HEK293 (cell line): ENCODE results near the gene SH3PXD2B.

Source experiments
- CTCF ChIA-PET: fragments of 350-600 bp; formaldehyde crosslinking; extraction: SDS; loops from one replicate; lab custom pipeline; 2021; ENCODE audit warnings: antibody characterized with exemption; lab: Yijun Ruan, JAX
- POLR2A ChIA-PET: fragments of 300-600 bp; formaldehyde crosslinking; extraction: SDS; loops from one replicate; lab custom pipeline; 2020; ENCODE audit warnings: antibody characterized with exemption, inconsistent platforms; lab: Yijun Ruan, JAX
- H3K27ac ChIP-seq: fragments of 200-500 bp; sonication (Bioruptor generic); 2 replicates; pipeline ENCODE4 v1.5.1; 2014; ENCODE audit warnings: low read depth, low read length, control low read depth, inconsistent platforms; ENCODE audit errors: extremely low read depth
- H3K36me3 ChIP-seq, 2 experiments: fragments of 200-500 bp in 1 of 2; sonication (Bioruptor generic) in 1 of 2; 1 replicate in 1 of 2; 2 replicates in 1 of 2; pipeline ENCODE4 v1.5.1; 2014 to 2017; ENCODE audit warnings: inconsistent platforms in 2 of 2, low read length in 2 of 2; ENCODE audit not compliant: control insufficient read depth in 2 of 2, insufficient read depth in 1 of 2
- H3K4me1 ChIP-seq: fragments of 200-500 bp; sonication (Bioruptor generic); 2 replicates; pipeline ENCODE4 v1.5.1; 2014; ENCODE audit warnings: mild to moderate bottlenecking, low read length, inconsistent platforms; ENCODE audit not compliant: control insufficient read depth, insufficient read depth
- H3K4me3 ChIP-seq: 2 replicates; pipeline ENCODE4 v1.5.1; 2011; ENCODE audit warnings: low read depth, mild to moderate bottlenecking, control low read depth, low read length, moderate library complexity
- H3K9me3 ChIP-seq: fragments of 200-500 bp; sonication (Bioruptor generic); 2 replicates; pipeline ENCODE4 v1.5.1; 2014; ENCODE audit warnings: low read depth, low read length, inconsistent platforms; ENCODE audit not compliant: control insufficient read depth, insufficient read depth
- GLI2 ChIP-seq: fragments of 450-650 bp; formaldehyde crosslinking; IDR thresholded peaks from 2 replicates; pipeline ENCODE4; 2017; ENCODE audit warnings: missing biosample characterization, missing genetic modification characterization, low read depth, borderline replicate concordance
- HOXA7 ChIP-seq: sonication (generic); formaldehyde crosslinking; IDR thresholded peaks from 2 replicates; pipeline ENCODE4 v1.8.1; 2022; ENCODE audit warnings: missing genetic modification reagents, borderline replicate concordance
- MZF1 ChIP-seq: fragments of 450-650 bp; formaldehyde crosslinking; IDR thresholded peaks from 2 replicates; pipeline ENCODE4 v1.5.1; 2017; ENCODE audit warnings: missing biosample characterization, missing genetic modification characterization, borderline replicate concordance
- OVOL3 ChIP-seq: fragments of 450-650 bp; formaldehyde crosslinking; IDR thresholded peaks from 2 replicates; pipeline ENCODE4 v1.5.1; 2016; ENCODE audit warnings: missing biosample characterization, missing genetic modification characterization
- YY2 ChIP-seq: fragments of 450-650 bp; formaldehyde crosslinking; IDR thresholded peaks from 2 replicates; pipeline ENCODE4 v1.5.1; 2016; ENCODE audit warnings: missing biosample characterization, missing genetic modification characterization
- ZBTB11 ChIP-seq: fragments of 450-650 bp; formaldehyde crosslinking; conservative IDR thresholded peaks from 2 replicates; pipeline ENCODE4 v1.5.1; 2016; ENCODE audit warnings: low read depth, missing biosample characterization, missing genetic modification characterization
- ZIC2 ChIP-seq: fragments of 450-650 bp; formaldehyde crosslinking; IDR thresholded peaks from 2 replicates; pipeline ENCODE4 v1.5.1; 2016; ENCODE audit warnings: missing biosample characterization, missing genetic modification characterization
- ZNF202 ChIP-seq: fragments of 450-650 bp; formaldehyde crosslinking; IDR thresholded peaks from 2 replicates; pipeline ENCODE4 v1.5.1; 2016; ENCODE audit warnings: missing biosample characterization, missing genetic modification characterization, borderline replicate concordance
- ZNF211 ChIP-seq: fragments of 450-650 bp; formaldehyde crosslinking; IDR thresholded peaks from 2 replicates; pipeline ENCODE4 v1.5.1; 2016; ENCODE audit warnings: low read depth, missing biosample characterization, missing genetic modification characterization
- ZNF266 ChIP-seq: fragments of 450-650 bp; formaldehyde crosslinking; IDR thresholded peaks from 2 replicates; pipeline ENCODE4 v1.5.1; 2016; ENCODE audit warnings: missing biosample characterization, missing genetic modification characterization, low read depth
- ZNF354C ChIP-seq: fragments of 450-650 bp; formaldehyde crosslinking; IDR thresholded peaks from 2 replicates; pipeline ENCODE4 v1.5.1; 2016; ENCODE audit warnings: missing biosample characterization, missing genetic modification characterization, low read depth, borderline replicate concordance
- ZNF416 ChIP-seq: fragments of 450-650 bp; formaldehyde crosslinking; IDR thresholded peaks from 2 replicates; pipeline ENCODE4 v1.5.1; 2016; ENCODE audit warnings: missing biosample characterization, missing genetic modification characterization
- ZNF426 ChIP-seq: fragments of 450-650 bp; formaldehyde crosslinking; IDR thresholded peaks from 2 replicates; pipeline ENCODE4 v1.5.1; 2017; ENCODE audit warnings: missing biosample characterization, missing genetic modification characterization, mild to moderate bottlenecking, inconsistent platforms, moderate library complexity
- TF ChIP-seq, protein P1 (sequence below): fragments of 450-650 bp; formaldehyde crosslinking; IDR thresholded peaks from 2 replicates; pipeline ENCODE4 v1.5.1; 2016; ENCODE audit warnings: missing biosample characterization, missing genetic modification characterization
- TF ChIP-seq, protein P2 (sequence below): fragments of 450-650 bp; formaldehyde crosslinking; IDR thresholded peaks from 2 replicates; pipeline ENCODE4 v1.5.1; 2017; ENCODE audit warnings: missing biosample characterization, missing genetic modification characterization
- TF ChIP-seq, protein P3 (sequence below): fragments of 450-650 bp; formaldehyde crosslinking; IDR thresholded peaks from 2 replicates; pipeline ENCODE4 v1.5.1; 2016; ENCODE audit warnings: missing biosample characterization, missing genetic modification characterization, low read depth
- TF ChIP-seq, protein P4 (sequence below): fragments of 450-650 bp; formaldehyde crosslinking; IDR thresholded peaks from 2 replicates; pipeline ENCODE4 v1.5.1; 2017; ENCODE audit warnings: missing biosample characterization, mild to moderate bottlenecking, missing genetic modification characterization, moderate library complexity

The SH3PXD2B gene

GRCh38 chr5:172433071-172433470 is 21.3 kb downstream of the SH3PXD2B start (continued):
- no peak for TF ChIP-seq ZIC2 (tag by site-specific recombination)
- TF ChIP-seq, protein P1, sequence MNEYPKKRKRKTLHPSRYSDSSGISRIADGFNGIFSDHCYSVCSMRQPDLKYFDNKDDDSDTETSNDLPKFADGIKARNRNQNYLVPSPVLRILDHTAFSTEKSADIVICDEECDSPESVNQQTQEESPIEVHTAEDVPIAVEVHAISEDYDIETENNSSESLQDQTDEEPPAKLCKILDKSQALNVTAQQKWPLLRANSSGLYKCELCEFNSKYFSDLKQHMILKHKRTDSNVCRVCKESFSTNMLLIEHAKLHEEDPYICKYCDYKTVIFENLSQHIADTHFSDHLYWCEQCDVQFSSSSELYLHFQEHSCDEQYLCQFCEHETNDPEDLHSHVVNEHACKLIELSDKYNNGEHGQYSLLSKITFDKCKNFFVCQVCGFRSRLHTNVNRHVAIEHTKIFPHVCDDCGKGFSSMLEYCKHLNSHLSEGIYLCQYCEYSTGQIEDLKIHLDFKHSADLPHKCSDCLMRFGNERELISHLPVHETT (tag by site-specific recombination): no peak

DNA sequence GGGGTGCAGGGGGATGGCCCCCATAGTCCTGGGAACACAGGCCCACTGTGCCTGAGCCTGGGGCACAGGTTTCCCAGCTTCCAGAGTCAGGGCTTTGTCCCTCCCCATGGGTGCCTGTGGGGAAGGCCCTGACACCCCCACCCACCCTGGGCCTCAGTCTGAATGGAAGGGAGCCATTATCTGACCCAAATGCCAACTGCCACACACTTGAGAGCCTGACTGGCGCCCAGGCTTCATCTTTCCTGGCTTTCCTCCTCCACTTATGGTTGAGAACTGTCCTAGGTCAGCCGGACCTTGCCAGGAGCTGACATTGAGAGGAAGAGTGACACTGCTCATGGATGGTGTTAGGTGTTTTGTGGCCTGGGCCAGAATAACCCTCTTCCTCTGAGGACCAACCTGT is 24.0 kb downstream of the SH3PXD2B start:
- Histone ChIP-seq H3K4me3 (no peak overlapping the region), H3K36me3 (no peaks in the 10 kb centered on the region)
- POLR2A ChIA-PET: no interaction called here
- TF ChIP-seq, protein P2, sequence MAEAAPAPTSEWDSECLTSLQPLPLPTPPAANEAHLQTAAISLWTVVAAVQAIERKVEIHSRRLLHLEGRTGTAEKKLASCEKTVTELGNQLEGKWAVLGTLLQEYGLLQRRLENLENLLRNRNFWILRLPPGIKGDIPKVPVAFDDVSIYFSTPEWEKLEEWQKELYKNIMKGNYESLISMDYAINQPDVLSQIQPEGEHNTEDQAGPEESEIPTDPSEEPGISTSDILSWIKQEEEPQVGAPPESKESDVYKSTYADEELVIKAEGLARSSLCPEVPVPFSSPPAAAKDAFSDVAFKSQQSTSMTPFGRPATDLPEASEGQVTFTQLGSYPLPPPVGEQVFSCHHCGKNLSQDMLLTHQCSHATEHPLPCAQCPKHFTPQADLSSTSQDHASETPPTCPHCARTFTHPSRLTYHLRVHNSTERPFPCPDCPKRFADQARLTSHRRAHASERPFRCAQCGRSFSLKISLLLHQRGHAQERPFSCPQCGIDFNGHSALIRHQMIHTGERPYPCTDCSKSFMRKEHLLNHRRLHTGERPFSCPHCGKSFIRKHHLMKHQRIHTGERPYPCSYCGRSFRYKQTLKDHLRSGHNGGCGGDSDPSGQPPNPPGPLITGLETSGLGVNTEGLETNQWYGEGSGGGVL (tag by site-specific recombination): no peak
- no peak for TF ChIP-seq HOXA7 (CRISPR knock-in tag)
- no peak for TF ChIP-seq ZNF416 (tag by site-specific recombination)
- TF ChIP-seq ZNF211 (tag by site-specific recombination): no peak
- no peak for TF ChIP-seq MZF1 (tag by site-specific recombination)
- TF ChIP-seq ZBTB11 (tag by site-specific recombination): no peak
- TF ChIP-seq, all 188 proteins: peak for 0
- CTCF ChIA-PET: no interaction called here
- Histone ChIP-seq H3K9me3 (no peaks in the 10 kb centered on the region), H3K27ac (no peak overlapping the region), H3K4me1 (no peaks in the 10 kb centered on the region)

DNA sequence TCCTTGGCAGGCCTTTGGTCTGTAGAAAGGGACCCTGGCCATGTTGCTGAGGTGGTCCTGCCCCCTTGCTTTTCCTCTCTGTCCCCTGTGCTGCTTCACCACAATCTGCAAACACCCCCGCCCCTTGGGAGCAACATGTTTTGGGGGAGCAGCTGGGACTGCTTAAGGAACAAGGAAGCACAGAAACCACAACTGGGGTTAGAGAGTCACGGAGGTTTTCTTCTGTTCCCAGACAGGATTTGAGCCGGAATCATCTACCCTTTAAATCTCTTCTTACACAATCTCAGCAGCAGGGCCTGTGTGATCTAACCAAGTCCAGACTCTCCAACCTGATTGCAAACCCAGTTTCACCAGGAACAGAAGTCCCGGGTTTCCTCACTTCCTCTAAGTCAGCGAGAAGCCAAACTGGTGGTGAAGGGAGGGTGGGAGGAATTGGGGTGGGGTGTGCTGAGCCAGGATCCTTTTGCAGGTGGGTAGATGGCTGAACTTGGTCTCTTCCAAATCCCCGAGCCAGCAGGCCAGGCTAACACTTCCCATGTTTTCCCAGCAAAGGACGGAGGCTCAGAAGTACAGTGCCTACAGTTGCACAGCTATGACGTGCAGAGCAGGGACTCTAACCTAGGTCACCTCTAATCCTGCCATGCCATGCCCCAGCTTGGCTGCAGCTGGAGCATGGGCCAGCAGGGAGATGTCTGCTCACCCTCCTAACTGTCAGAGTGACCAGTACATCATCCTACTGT is 25.0 kb downstream of the SH3PXD2B start:
- ChIA-PET CTCF (interaction anchor here (1.0 kb wide), 2 partner anchors 9 to 22 kb away, joined by 3 read pairs; no protein-coding TSS in a partner anchor), POLR2A (no interaction called here)
- H3K9me3 ChIP-seq: no peaks in the 10 kb centered on the region
- H3K36me3 ChIP-seq: no peaks in the 10 kb centered on the region
- no peak overlapping the region for H3K4me3 ChIP-seq
- no peak overlapping the region for H3K27ac ChIP-seq
- no peaks in the 10 kb centered on the region for H3K4me1 ChIP-seq
- TF ChIP-seq, protein P3, sequence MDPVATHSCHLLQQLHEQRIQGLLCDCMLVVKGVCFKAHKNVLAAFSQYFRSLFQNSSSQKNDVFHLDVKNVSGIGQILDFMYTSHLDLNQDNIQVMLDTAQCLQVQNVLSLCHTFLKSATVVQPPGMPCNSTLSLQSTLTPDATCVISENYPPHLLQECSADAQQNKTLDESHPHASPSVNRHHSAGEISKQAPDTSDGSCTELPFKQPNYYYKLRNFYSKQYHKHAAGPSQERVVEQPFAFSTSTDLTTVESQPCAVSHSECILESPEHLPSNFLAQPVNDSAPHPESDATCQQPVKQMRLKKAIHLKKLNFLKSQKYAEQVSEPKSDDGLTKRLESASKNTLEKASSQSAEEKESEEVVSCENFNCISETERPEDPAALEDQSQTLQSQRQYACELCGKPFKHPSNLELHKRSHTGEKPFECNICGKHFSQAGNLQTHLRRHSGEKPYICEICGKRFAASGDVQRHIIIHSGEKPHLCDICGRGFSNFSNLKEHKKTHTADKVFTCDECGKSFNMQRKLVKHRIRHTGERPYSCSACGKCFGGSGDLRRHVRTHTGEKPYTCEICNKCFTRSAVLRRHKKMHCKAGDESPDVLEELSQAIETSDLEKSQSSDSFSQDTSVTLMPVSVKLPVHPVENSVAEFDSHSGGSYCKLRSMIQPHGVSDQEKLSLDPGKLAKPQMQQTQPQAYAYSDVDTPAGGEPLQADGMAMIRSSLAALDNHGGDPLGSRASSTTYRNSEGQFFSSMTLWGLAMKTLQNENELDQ: no peak
- TF ChIP-seq ZNF426 (tag by site-specific recombination) (no peak), ZNF202 (tag by site-specific recombination) (no peak), YY2 (no peak), GLI2 (tag by site-specific recombination) (no peak), ZNF266 (tag by site-specific recombination) (no peak), ZNF354C (no peak), OVOL3 (tag by site-specific recombination) (no peak)
- TF ChIP-seq, protein P4, sequence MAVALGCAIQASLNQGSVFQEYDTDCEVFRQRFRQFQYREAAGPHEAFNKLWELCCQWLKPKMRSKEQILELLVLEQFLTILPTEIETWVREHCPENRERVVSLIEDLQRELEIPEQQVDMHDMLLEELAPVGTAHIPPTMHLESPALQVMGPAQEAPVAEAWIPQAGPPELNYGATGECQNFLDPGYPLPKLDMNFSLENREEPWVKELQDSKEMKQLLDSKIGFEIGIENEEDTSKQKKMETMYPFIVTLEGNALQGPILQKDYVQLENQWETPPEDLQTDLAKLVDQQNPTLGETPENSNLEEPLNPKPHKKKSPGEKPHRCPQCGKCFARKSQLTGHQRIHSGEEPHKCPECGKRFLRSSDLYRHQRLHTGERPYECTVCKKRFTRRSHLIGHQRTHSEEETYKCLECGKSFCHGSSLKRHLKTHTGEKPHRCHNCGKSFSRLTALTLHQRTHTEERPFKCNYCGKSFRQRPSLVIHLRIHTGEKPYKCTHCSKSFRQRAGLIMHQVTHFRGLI (tag by site-specific recombination): no peak
